HG02852 (cell line): ENCODE measurements around the gene CHN1.

ENCODE experiments used
- ATAC-seq: cut with Tn5 transposase; IDR thresholded peaks from one replicate; pipeline ENCODE4 v1.9.1; 2021; ENCODE audit warnings: mild to moderate bottlenecking, moderate library complexity; ENCODE audit not compliant: unreplicated experiment

Gene CHN1

GRCh38 chr2:174974131-174974530 lies 31.1 kb downstream of the CHN1 start:
- ATAC-seq: no peak

- no peak for ATAC-seq
Measured at GRCh38 chr2:174972924-174973323, 32.3 kb downstream of the CHN1 start.

- ATAC-seq: no peak
Measured at GRCh38 chr2:174971868-174972781, 33.1 kb downstream of the CHN1 start.

GRCh38 chr2:174970092-174970491 lies 35.1 kb downstream of the CHN1 start:
- no peak for ATAC-seq

- ATAC-seq: no peak
Measured at GRCh38 chr2:174969091-174969734, 36.0 kb downstream of the CHN1 start.

GRCh38 chr2:174967691-174968260 lies 37.4 kb downstream of the CHN1 start:
- no peak for ATAC-seq

GRCh38 chr2:174967086-174967485 lies 38.1 kb downstream of the CHN1 start:
- no peak for ATAC-seq

GRCh38 chr2:174965992-174966744 lies 39.0 kb downstream of the CHN1 start:
- no peak for ATAC-seq

GRCh38 chr2:174965551-174965950 lies 39.6 kb downstream of the CHN1 start:
- ATAC-seq: no peak

GRCh38 chr2:174964404-174964803 lies 40.8 kb downstream of the CHN1 start:
- no peak for ATAC-seq

GRCh38 chr2:174963437-174964400 lies 41.5 kb downstream of the CHN1 start:
- no peak for ATAC-seq

- ATAC-seq: no peak
Measured at GRCh38 chr2:174959787-174960186, 45.4 kb downstream of the CHN1 start.

GRCh38 chr2:174957050-174957449 lies 48.1 kb downstream of the CHN1 start:
- ATAC-seq: no peak

- ATAC-seq: no peak
Measured at GRCh38 chr2:174952607-174953006, 52.6 kb downstream of the CHN1 start.

GRCh38 chr2:174951745-174952144 lies 53.4 kb downstream of the CHN1 start:
- ATAC-seq: no peak

- no peak for ATAC-seq
Measured at GRCh38 chr2:174949988-174950687, 55.0 kb downstream of the CHN1 start.

- no peak for ATAC-seq
Measured at GRCh38 chr2:174945601-174946260, 59.5 kb downstream of the CHN1 start.

- ATAC-seq: no peak
Measured at GRCh38 chr2:174939046-174939445, 66.1 kb downstream of the CHN1 start.

GRCh38 chr2:174931724-174932123 lies 73.5 kb downstream of the CHN1 start:
- no peak for ATAC-seq
